Ascending aorta (tissue), 2 donors: ENCODE measurements around the gene SORCS3. TPM values are rescaled to one million over a fixed set of nuclear protein-coding genes. Genes with fewer than 3 reads are reported as not detected.

Source experiments
- DNase-seq, 2 donors: peaks; one replicate each; pipeline ENCODE4 v3.0.0-alpha.2; 2019; ENCODE audit warnings: low spot score in 2 of 2
- H3K27ac ChIP-seq, 2 donors: fragments of 200-600 bp; sonication (generic); one replicate each; pipeline ENCODE4 v1.5.1; 2016 to 2017; ENCODE audit warnings: mild to moderate bottlenecking in 1 of 2
- H3K27me3 ChIP-seq: fragments of 200-600 bp; sonication (generic); one replicate; pipeline ENCODE4 v1.5.1; 2017
- H3K36me3 ChIP-seq, 2 donors: fragments of 200-600 bp; sonication (generic); one replicate each; pipeline ENCODE4 v1.5.1; 2016
- H3K4me1 ChIP-seq, 2 donors: fragments of 200-600 bp; sonication (generic); one replicate each; pipeline ENCODE4 v1.5.1; 2016 to 2017; ENCODE audit warnings: mild to moderate bottlenecking in 1 of 2
- H3K4me3 ChIP-seq, 2 donors: fragments of 200-600 bp; sonication (generic); one replicate each; pipeline ENCODE4 v1.5.1; 2016 to 2017; ENCODE audit warnings: mild to moderate bottlenecking in 1 of 2
- H3K9me3 ChIP-seq, 2 donors: fragments of 200-600 bp; sonication (generic); one replicate each; pipeline ENCODE4 v1.5.1; 2016
- CTCF ChIP-seq, 3 experiments: fragments of 200-600 bp in 2 of 3; fragments of 450-650 bp in 1 of 3; sonication (generic) in 2 of 3; IDR thresholded peaks; one replicate each; pipeline ENCODE4 v1.5.1; 2016 to 2019; ENCODE audit warnings: antibody characterized with exemption in 3 of 3, mild to moderate bottlenecking in 1 of 3, moderate library complexity in 1 of 3
- intact Hi-C: fragments of 100-400 bp; cut with DNase I; formaldehyde crosslinking; loops from one replicate; pipeline ENCODE4 v1.15.1; 2023
- total RNA-seq: library from RNA; depleted of rRNA; stranded (reverse); fragments of >200 nt; gene quantifications from one replicate; pipeline ENCODE4 v1.1.0, GENCODE V29; 2016

Gene SORCS3
- total RNA-seq, 1 donor from 2014 or later = not detected

GRCh38 chr10:105181626-105182025 is 540.5 kb downstream of the SORCS3 start:
- intact Hi-C loops = no loop called here
- Histone ChIP-seq H3K4me1 (no peaks in the 10 kb centered on the region), H3K9me3 (no peaks in the 10 kb centered on the region), H3K4me3 (no peak overlapping the region), H3K27me3 (no peaks in the 10 kb centered on the region), H3K27ac (no peak overlapping the region), H3K36me3 (no peaks in the 10 kb centered on the region)
- TF ChIP-seq CTCF (IDR thresholded peaks at IDR 0.05) = no peak
- DNase-seq = no peak

- Histone ChIP-seq H3K36me3 (no peaks in the 10 kb centered on the region), H3K9me3 (no peaks in the 10 kb centered on the region), H3K4me1 (no peaks in the 10 kb centered on the region), H3K4me3 (no peak overlapping the region), H3K27ac (no peak overlapping the region), H3K27me3 (no peaks in the 10 kb centered on the region)
- intact Hi-C loops = no loop called here
- TF ChIP-seq CTCF (IDR thresholded peaks at IDR 0.05) = no peak
- DNase-seq = no peak
These were observed 542.4 kb downstream of the SORCS3 start for GRCh38 chr10:105183536-105183935.

GRCh38 chr10:105185161-105185560 is 544.1 kb downstream of the SORCS3 start:
- Histone ChIP-seq H3K9me3 (no peaks in the 10 kb centered on the region), H3K4me1 (no peaks in the 10 kb centered on the region), H3K4me3 (no peak overlapping the region), H3K27me3 (no peaks in the 10 kb centered on the region), H3K27ac (no peak overlapping the region), H3K36me3 (no peaks in the 10 kb centered on the region)
- no peak for DNase-seq
- intact Hi-C loops = no loop called here
- TF ChIP-seq CTCF (IDR thresholded peaks at IDR 0.05) = no peak

- H3K36me3 ChIP-seq = no peaks in the 10 kb centered on the region
- H3K27ac ChIP-seq = no peak overlapping the region
- H3K27me3 ChIP-seq = no peaks in the 10 kb centered on the region
- no peak for TF ChIP-seq CTCF (IDR thresholded peaks at IDR 0.05)
- H3K4me1 ChIP-seq = no peaks in the 10 kb centered on the region
- no peak for DNase-seq
- H3K9me3 ChIP-seq = no peaks in the 10 kb centered on the region
- H3K4me3 ChIP-seq = no peak overlapping the region
- intact Hi-C loops = no loop called here
These were observed 546.2 kb downstream of the SORCS3 start for GRCh38 chr10:105187243-105187642.

- Histone ChIP-seq H3K27ac (no peak overlapping the region), H3K4me3 (no peak overlapping the region), H3K27me3 (no peaks in the 10 kb centered on the region), H3K9me3 (no peaks in the 10 kb centered on the region), H3K4me1 (no peaks in the 10 kb centered on the region), H3K36me3 (no peaks in the 10 kb centered on the region)
- no peak for TF ChIP-seq CTCF (IDR thresholded peaks at IDR 0.05)
- intact Hi-C loops = no loop called here
- DNase-seq = no peak
These were observed 547.8 kb downstream of the SORCS3 start for GRCh38 chr10:105188737-105189462.

- TF ChIP-seq CTCF (IDR thresholded peaks at IDR 0.05) = no peak
These were observed 548.3 kb downstream of the SORCS3 start for GRCh38 chr10:105189463-105189800.

More at GRCh38 chr10:105189463-105189800, 548.3 kb downstream of the SORCS3 start:
- no peak for DNase-seq
- Histone ChIP-seq H3K27ac (no peak overlapping the region), H3K36me3 (no peaks in the 10 kb centered on the region), H3K9me3 (no peaks in the 10 kb centered on the region), H3K4me3 (no peak overlapping the region), H3K4me1 (no peaks in the 10 kb centered on the region), H3K27me3 (no peaks in the 10 kb centered on the region)
- intact Hi-C loops = no loop called here
